ENCODE measurements around the gene INAFM2. TPM values are rescaled to one million over a fixed set of nuclear protein-coding genes. Genes with fewer than 3 reads are reported as not detected.

Gene INAFM2
- total and polyA plus RNA-seq, 9 of the 15 experiments (the other 6 are each of a cell fraction or from before 2014, with no cell fraction given), result 11.8 to 43.1 (median 27.2) TPM

DNA sequence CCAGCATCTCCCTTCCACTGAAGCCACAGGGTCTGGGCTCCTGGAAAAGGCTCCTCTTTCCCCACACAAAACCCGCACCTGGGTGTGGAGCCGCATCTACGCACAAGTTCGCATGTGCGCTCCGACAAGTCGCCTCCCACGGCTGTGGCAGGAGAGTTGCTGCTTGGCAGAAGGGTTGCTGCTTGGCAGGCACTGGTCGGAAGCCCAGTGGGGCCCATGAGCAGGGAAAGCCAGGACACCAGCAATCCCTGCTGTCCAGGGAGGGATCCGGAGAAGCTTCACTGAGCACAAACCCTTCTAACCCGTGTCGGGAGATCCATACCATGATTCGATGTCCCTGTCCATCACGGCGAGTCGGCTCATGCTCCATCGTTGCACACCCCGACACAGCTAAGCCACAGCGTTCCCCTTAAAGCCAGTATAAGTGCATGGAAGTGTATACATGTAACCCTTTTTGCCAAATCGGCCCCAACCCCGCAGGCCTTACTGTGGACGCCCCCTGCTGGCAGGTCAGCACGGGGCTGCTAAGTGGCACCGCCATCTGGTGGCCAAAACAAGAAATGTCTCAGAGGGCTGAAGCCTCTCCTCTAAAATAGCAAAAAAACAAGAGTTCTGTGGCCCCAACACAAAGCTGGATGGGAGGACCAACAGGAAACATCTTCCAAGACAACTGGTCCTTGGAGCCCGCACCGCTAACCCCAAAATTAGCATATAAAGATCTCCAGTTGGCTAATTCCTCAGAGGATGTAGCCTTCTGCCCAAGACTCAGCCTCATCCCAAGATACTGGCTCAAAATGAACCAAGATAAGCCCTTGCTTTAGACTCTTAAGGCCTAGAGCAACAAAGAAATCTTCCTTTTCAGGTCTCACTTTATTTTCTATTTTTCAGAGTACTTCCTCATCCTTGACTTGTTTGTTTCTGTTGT lies 48.9 kb upstream of the INAFM2 start:
- WGBS (ENCODE audit: insufficient coverage, low coverage, missing lambda C conversion rate), result 33% methylated on average over 26 of the region's 26 CpGs
- ATAC-seq, result peak; percentile 78
- Histone ChIP-seq H3K9me1 (ENCODE audit: control insufficient read depth, insufficient read depth, low read length) (no peaks in the 10 kb centered on the region), H3K27me3 (ENCODE audit: control insufficient read depth in 2 of 2, insufficient read depth in 2 of 2, low read length in 2 of 2) (peaks cover 0 to 16% of the 10 kb centered on the region in 2 experiments; a peak in 2 of 5 replicates), H3K9ac (ENCODE audit: insufficient read depth in 1 of 2, low read depth in 2 of 2, low read length in 2 of 2) (peak overlapping the region in 1 of 2 experiments; percentile 33; a peak in 1 of 4 replicates), H2AFZ (ENCODE audit: low read depth, low read length) (peak overlapping the region; percentile 79), H3K9me3 (replicated peaks; ENCODE audit: control insufficient read depth, insufficient read depth, low read depth, low read length) (no peaks in the 10 kb centered on the region), H3K4me1 (replicated peaks in 1 of 2; ENCODE audit: control insufficient read depth in 2 of 2, insufficient read depth in 2 of 2, low read length in 2 of 2) (peaks cover 13 to 38% of the 10 kb centered on the region in 2 experiments), H3K4me3 (no peak overlapping the region), H3K79me2 (ENCODE audit: control insufficient read depth, insufficient read depth, low read length) (no peaks in the 10 kb centered on the region), H3K4me2 (ENCODE audit: insufficient read depth, low read length) (no peak overlapping the region), H3K36me3 (ENCODE audit: control insufficient read depth, insufficient read depth, low read length) (no peaks in the 10 kb centered on the region), H3K27ac (ENCODE audit: extremely low read depth, low read depth, low read length) (no peak overlapping the region), H4K20me1 (replicated peaks; ENCODE audit: control insufficient read depth, insufficient read depth, low read length) (0 out of 2 replicates have a peak, but pooled peaks cover 3% of the 10 kb centered on the region)
- intact Hi-C loops (cut with micrococcal nuclease) (loop anchor here (1.0 to 5.0 kb wide), 4 partner anchors 42 to 487 kb away; no protein-coding TSS in a partner anchor), in situ Hi-C loops (cut with MboI) (loop anchor here (5.0 kb wide), 3 partner anchors 38 to 227 kb away; no protein-coding TSS in a partner anchor)
- DNase-seq (ENCODE audit: extremely low read depth in 1 of 4, low spot score in 3 of 4), result peak; percentile 79 to 91 (median 82)
- ChIA-PET CTCF (ENCODE audit: low intra/inter-chr PET ratio) (interaction anchor here (0.6 to 7.1 kb wide), 16 partner anchors 10 to 589 kb away, joined by 3 to 218 read pairs (median 4); no protein-coding TSS in a partner anchor), POLR2A (interaction anchor here (0.6 to 2.1 kb wide), 9 partner anchors 9 to 239 kb away, joined by 3 to 11 read pairs (median 4); no protein-coding TSS in a partner anchor)
- FAIRE-seq, result peak; percentile 94
- BruUV-seq (replicated peaks), result no TSS peak
- 0 out of 4 replicates have a peak, but pooled peaks of 1 of the 2 experiments have one; percentile 17 for TF ChIP-seq KDM4B (IDR thresholded peaks at IDR 0.05; ENCODE audit: borderline replicate concordance in 2 of 2, low read depth in 1 of 2)
- TF ChIP-seq NR2C1 (IDR thresholded peaks at IDR 0.05), result no peak
- no peak for TF ChIP-seq NR2C1 (tag; IDR thresholded peaks at IDR 0.05)
- no peak for TF ChIP-seq MEIS2 (IDR thresholded peaks at IDR 0.05; ENCODE audit: partially characterized antibody)
- no peak for TF ChIP-seq GATAD2B (IDR thresholded peaks at IDR 0.05; ENCODE audit: borderline replicate concordance)
- peak; percentile 86 for TF ChIP-seq ZBTB33 (CRISPR knock-in tag; IDR thresholded peaks at IDR 0.05)
- no peak for TF ChIP-seq ZNF589 (CRISPR knock-in tag; IDR thresholded peaks at IDR 0.05; ENCODE audit: low read depth)
- TF ChIP-seq ZNF639 (CRISPR knock-in tag; conservative IDR thresholded peaks at IDR 0.05 in 1 of 2, IDR thresholded peaks at IDR 0.05 in 1 of 2), result no peak
- TF ChIP-seq CHD2 (IDR thresholded peaks at IDR 0.05; ENCODE audit: low read depth, low read length), result no peak
- TF ChIP-seq ETV5 (CRISPR knock-in tag; IDR thresholded peaks at IDR 0.05; ENCODE audit: low read depth), result peak; percentile 72; the same call in 1 of the 2 replicates
- TF ChIP-seq ZNF384 (IDR thresholded peaks at IDR 0.05; ENCODE audit: low read depth, low read length), result peak; percentile 86
- peak; percentile 27; the same call in 1 of the 2 replicates for TF ChIP-seq ZNF24 (IDR thresholded peaks at IDR 0.05)
- TF ChIP-seq, protein P1, sequence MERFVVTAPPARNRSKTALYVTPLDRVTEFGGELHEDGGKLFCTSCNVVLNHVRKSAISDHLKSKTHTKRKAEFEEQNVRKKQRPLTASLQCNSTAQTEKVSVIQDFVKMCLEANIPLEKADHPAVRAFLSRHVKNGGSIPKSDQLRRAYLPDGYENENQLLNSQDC (CRISPR knock-in tag; IDR thresholded peaks at IDR 0.05), result no peak
- TF ChIP-seq, protein P2, sequence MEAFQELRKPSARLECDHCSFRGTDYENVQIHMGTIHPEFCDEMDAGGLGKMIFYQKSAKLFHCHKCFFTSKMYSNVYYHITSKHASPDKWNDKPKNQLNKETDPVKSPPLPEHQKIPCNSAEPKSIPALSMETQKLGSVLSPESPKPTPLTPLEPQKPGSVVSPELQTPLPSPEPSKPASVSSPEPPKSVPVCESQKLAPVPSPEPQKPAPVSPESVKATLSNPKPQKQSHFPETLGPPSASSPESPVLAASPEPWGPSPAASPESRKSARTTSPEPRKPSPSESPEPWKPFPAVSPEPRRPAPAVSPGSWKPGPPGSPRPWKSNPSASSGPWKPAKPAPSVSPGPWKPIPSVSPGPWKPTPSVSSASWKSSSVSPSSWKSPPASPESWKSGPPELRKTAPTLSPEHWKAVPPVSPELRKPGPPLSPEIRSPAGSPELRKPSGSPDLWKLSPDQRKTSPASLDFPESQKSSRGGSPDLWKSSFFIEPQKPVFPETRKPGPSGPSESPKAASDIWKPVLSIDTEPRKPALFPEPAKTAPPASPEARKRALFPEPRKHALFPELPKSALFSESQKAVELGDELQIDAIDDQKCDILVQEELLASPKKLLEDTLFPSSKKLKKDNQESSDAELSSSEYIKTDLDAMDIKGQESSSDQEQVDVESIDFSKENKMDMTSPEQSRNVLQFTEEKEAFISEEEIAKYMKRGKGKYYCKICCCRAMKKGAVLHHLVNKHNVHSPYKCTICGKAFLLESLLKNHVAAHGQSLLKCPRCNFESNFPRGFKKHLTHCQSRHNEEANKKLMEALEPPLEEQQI (IDR thresholded peaks at IDR 0.05), result no peak

Data from K562 (cell line).